GM23248 (cell line): Measurements from ENCODE around the gene CELA3A.

ENCODE experiments used
- EZH2 ChIP-seq: fragments of 200-600 bp; sonication (generic); IDR thresholded peaks from 2 replicates; pipeline ENCODE4 v1.6.1; 2018; ENCODE audit warnings: antibody characterized with exemption, mild to moderate bottlenecking; ENCODE audit not compliant: insufficient read depth, poor library complexity, severe bottlenecking
- EZH2phosphoT487 ChIP-seq: fragments of 200-600 bp; sonication (generic); IDR thresholded peaks from 2 replicates; pipeline ENCODE4 v1.6.1; 2018; ENCODE audit warnings: antibody characterized with exemption, moderate library complexity, mild to moderate bottlenecking, low read depth; ENCODE audit not compliant: insufficient read depth

DNA sequence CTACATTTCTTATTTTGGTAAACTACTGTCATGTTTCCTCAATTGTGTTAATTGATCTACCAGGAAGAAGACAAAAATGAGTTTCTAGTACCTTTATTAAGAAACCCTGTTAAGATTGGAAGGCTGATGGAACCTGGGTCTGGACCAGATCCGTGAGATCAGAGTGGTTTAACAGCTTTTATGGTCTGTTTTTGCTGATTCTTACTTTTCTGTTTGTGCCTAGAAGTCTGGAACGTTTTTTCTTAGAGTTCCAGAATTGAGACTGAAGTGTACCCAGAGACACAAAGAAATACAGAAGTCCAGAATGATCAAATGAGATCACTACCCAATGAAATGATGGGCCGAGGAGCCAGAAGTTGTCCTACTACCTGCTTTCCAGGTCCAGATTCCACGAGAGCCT, 28.6 kb downstream of the CELA3A start:
- TF ChIP-seq EZH2 (no peak), EZH2phosphoT487 (no peak)
